ENCODE measurements around the gene MUS81. TPM values are rescaled to one million over a fixed set of nuclear protein-coding genes. Genes with fewer than 3 reads are reported as not detected.

The MUS81 gene
- total RNA-seq, 1 experiment from 2014 or later: 74.6 TPM

DNA sequence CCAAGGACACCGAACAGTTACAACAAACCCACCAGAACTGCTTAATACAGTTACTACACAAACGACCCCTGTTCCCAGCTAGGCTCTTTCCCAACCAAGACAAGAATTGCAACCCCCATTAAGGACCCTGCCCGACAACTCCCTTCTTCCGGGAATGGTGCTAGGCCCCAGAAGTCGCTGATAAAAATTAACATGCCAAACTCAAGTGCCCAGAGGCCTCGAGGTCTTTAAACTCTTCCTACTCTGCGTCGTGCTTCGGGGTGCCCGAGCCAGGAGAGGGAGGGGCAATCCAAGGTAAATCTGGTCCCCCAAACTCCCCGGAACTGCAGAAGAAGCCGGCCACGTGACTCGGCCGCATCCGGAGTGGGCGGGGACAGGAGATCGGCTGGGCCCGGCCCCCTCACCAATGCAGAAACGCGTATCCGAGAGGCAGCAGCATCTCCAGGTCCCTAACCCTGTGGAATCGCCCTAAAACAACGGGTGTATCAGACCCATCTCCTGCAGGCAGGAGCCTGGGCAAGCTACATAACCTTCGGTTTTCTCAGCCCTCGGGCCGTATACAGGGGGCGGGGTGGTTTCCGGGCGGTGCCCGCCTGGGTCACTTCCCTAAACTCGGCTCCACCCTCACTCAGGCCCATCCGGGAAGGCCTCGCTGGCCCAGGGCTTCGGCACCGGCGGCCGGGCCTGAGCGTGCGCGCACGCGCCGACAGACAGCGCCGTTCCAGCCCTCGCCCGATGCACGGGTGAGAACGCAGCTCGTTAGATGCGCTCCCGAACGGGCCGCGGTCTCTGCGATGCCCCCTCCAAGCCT is 3.3 kb upstream of the MUS81 start:
- Histone ChIP-seq H3K4me3 (ENCODE audit: low read depth, low read length) (peak overlapping the region; percentile 95), H3K4me1 (peaks cover 15% of the 10 kb centered on the region), H3K9me3 (no peaks in the 10 kb centered on the region), H3K27me3 (replicated peaks; ENCODE audit: control insufficient read depth, insufficient read depth, low read length) (no peaks in the 10 kb centered on the region), H3K36me3 (ENCODE audit: control insufficient read depth, insufficient read depth, low read length) (peaks cover 9% of the 10 kb centered on the region; the same call in 1 of the 2 replicates)
- POLR2A ChIA-PET: interaction anchor here (0.6 kb wide), 2 partner anchors 13 to 31 kb away, joined by 3 to 5 read pairs; partner anchors contain the start of gene FIBP
- no TSS peak for BruUV-seq (replicated peaks)
- CTCF ChIA-PET: interaction anchor here (7.7 kb wide), 1 partner anchor 31 kb away, joined by 241 read pairs; the partner anchor contains the start of genes CCDC85B and FIBP
- TF ChIP-seq, protein P1, sequence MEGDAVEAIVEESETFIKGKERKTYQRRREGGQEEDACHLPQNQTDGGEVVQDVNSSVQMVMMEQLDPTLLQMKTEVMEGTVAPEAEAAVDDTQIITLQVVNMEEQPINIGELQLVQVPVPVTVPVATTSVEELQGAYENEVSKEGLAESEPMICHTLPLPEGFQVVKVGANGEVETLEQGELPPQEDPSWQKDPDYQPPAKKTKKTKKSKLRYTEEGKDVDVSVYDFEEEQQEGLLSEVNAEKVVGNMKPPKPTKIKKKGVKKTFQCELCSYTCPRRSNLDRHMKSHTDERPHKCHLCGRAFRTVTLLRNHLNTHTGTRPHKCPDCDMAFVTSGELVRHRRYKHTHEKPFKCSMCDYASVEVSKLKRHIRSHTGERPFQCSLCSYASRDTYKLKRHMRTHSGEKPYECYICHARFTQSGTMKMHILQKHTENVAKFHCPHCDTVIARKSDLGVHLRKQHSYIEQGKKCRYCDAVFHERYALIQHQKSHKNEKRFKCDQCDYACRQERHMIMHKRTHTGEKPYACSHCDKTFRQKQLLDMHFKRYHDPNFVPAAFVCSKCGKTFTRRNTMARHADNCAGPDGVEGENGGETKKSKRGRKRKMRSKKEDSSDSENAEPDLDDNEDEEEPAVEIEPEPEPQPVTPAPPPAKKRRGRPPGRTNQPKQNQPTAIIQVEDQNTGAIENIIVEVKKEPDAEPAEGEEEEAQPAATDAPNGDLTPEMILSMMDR (IDR thresholded peaks at IDR 0.05; ENCODE audit: insufficient read depth in 1 of 2, low read depth in 1 of 2, low read length in 1 of 2, severe bottlenecking in 1 of 2, unreplicated experiment in 1 of 2): no peak
- peak; percentile 72 to 80 for DNase-seq
- intact Hi-C loops (cut with micrococcal nuclease; ENCODE audit: unreplicated experiment): loop anchor here (5.0 kb wide), 1 partner anchor 205 kb away; no protein-coding TSS in a partner anchor
- no peaks in the 10 kb centered on the region for H3K27me3 Mint-ChIP-seq (ENCODE audit: insufficient read depth, unreplicated experiment)
- H3K27ac Mint-ChIP-seq (ENCODE audit: unreplicated experiment): peak overlapping the region; percentile 71
- peaks cover 40% of the 10 kb centered on the region for H3K4me1 Mint-ChIP-seq (ENCODE audit: low read depth, unreplicated experiment)
- H3K4me3 Mint-ChIP-seq (ENCODE audit: unreplicated experiment): peak overlapping the region; percentile 97
- peaks cover 87% of the 10 kb centered on the region for H3K36me3 Mint-ChIP-seq (ENCODE audit: insufficient read depth, unreplicated experiment)
- no peaks in the 10 kb centered on the region for H3K9me3 Mint-ChIP-seq (ENCODE audit: unreplicated experiment)

DNA sequence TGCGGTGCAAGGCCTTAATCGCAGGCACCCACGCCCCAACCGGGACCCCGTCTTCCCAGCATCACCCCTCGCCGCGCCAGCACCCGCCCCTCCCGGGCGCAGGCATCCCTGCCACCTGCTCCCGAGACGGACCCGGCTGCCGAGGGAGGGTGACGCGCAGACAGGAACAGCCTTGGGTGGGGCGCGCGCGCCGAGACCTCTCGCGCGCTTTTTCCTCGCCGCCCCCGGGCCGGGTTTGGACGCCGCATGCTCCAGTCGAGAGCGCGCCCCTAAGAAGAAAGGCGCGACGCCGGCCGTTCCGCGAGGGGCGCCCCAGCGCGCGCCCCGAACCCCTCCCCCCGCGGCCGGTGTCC is 2.8 kb upstream of the MUS81 start:
- ChIA-PET POLR2A (interaction anchor here (0.6 to 1.0 kb wide), 2 partner anchors 8 to 31 kb away, joined by 5 to 6 read pairs; partner anchors contain the start of gene FIBP), CTCF (interaction anchor here (1.0 to 7.7 kb wide), 2 partner anchors 30 kb away, joined by 5 to 241 read pairs; partner anchors contain the start of genes CCDC85B and FIBP)
- Histone ChIP-seq H3K36me3 (ENCODE audit: control insufficient read depth, insufficient read depth, low read length) (peaks cover 9% of the 10 kb centered on the region; the same call in 1 of the 2 replicates), H3K4me1 (peaks cover 15% of the 10 kb centered on the region), H3K9me3 (no peaks in the 10 kb centered on the region), H3K4me3 (ENCODE audit: low read depth, low read length) (peak overlapping the region; percentile 95), H3K27me3 (replicated peaks; ENCODE audit: control insufficient read depth, insufficient read depth, low read length) (no peaks in the 10 kb centered on the region)
- Mint-ChIP-seq H3K4me3 (ENCODE audit: unreplicated experiment) (peak overlapping the region; percentile 97), H3K36me3 (ENCODE audit: insufficient read depth, unreplicated experiment) (peaks cover 83% of the 10 kb centered on the region), H3K27me3 (ENCODE audit: insufficient read depth, unreplicated experiment) (no peaks in the 10 kb centered on the region), H3K27ac (ENCODE audit: unreplicated experiment) (peak overlapping the region; percentile 95), H3K4me1 (ENCODE audit: low read depth, unreplicated experiment) (peaks cover 40% of the 10 kb centered on the region), H3K9me3 (ENCODE audit: unreplicated experiment) (no peaks in the 10 kb centered on the region)
- BruUV-seq (replicated peaks): no TSS peak
- DNase-seq: peak; percentile 56 to 72
- TF ChIP-seq, protein P1 (IDR thresholded peaks at IDR 0.05; ENCODE audit: insufficient read depth in 1 of 2, low read depth in 1 of 2, low read length in 1 of 2, severe bottlenecking in 1 of 2, unreplicated experiment in 1 of 2): no peak
- intact Hi-C loops (cut with micrococcal nuclease; ENCODE audit: unreplicated experiment): loop anchor here (5.0 kb wide), 1 partner anchor 205 kb away; no protein-coding TSS in a partner anchor
